ENCODE results near the gene TMEM115.

TMEM115 gene

GRCh38 chr3:50337175-50337861 lies 22.0 kb downstream of the TMEM115 start:
- peaks cover 16% of the 10 kb centered on the region for H3K36me3 ChIP-seq (ENCODE audit: insufficient read depth, low read depth, low read length)
- peak overlapping the region; percentile 7 for H3K27ac ChIP-seq (ENCODE audit: low read length)
- H3K4me3 ChIP-seq (ENCODE audit: low read length): peak overlapping the region; percentile 90
- peak overlapping the region; percentile 90; the same call in 1 of the 2 replicates for H3K9ac ChIP-seq (ENCODE audit: low read depth, low read length)
- peaks cover 46% of the 10 kb centered on the region for H3K27me3 ChIP-seq (ENCODE audit: insufficient read depth, low read length)
- H3K9me3 ChIP-seq (ENCODE audit: insufficient read depth, low read depth, low read length): no peaks in the 10 kb centered on the region
- H3K4me1 ChIP-seq (ENCODE audit: insufficient read depth, low read length): no peaks in the 10 kb centered on the region; the same call in 1 of the 2 replicates

DNA sequence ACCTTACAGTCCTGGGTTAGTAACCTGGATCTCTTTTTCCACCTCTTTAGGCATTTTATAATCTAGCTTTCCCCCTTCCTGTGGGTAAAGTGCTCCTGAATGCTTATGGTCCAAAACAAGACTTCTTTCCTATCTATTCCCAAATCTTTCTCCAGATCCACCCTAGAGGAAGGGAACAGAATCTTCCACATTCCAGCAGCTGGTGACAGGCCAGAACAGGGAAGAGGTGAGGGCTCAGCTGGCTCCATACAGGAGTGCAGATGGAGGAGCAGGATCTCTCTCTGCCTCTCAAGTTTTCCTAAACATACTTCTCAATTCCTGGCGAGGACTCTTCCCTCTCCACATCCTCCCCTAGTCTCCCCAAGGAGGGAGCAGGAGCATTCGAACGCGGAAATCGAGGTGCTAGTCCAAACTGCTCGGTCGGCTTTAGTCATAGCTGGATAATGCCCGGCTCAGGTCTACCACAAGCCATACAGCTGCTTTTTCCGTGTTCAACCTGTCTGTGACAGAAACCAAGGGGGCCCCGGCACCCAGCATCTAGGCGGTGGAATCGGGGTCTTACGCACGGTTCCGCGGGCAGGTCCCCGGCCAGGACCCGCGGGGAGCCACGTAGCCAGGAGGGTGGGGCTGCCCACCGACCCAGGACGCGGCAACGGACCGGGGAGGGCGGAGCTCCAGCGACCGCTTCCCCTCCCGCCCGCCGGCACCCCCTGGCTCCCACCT lies 22.7 kb downstream of the TMEM115 start:
- H3K9ac ChIP-seq (ENCODE audit: low read depth, low read length): peak overlapping the region; percentile 90
- peak overlapping the region; percentile 7 for H3K27ac ChIP-seq (ENCODE audit: low read length)
- H3K27me3 ChIP-seq (ENCODE audit: insufficient read depth, low read length): peaks cover 39% of the 10 kb centered on the region
- peaks cover 23% of the 10 kb centered on the region for H3K36me3 ChIP-seq (ENCODE audit: insufficient read depth, low read depth, low read length)
- H3K4me1 ChIP-seq (ENCODE audit: insufficient read depth, low read length): no peaks in the 10 kb centered on the region; the same call in 1 of the 2 replicates
- H3K4me3 ChIP-seq (ENCODE audit: low read length): peak overlapping the region; percentile 90
- H3K9me3 ChIP-seq (ENCODE audit: insufficient read depth, low read depth, low read length): no peaks in the 10 kb centered on the region

- H3K36me3 ChIP-seq (ENCODE audit: insufficient read depth, low read depth, low read length): peaks cover 44% of the 10 kb centered on the region
- no peak overlapping the region for H3K27ac ChIP-seq (ENCODE audit: low read length)
- H3K9ac ChIP-seq (ENCODE audit: low read depth, low read length): no peak overlapping the region
- H3K4me3 ChIP-seq (ENCODE audit: low read length): no peak overlapping the region
- no peaks in the 10 kb centered on the region; the same call in 1 of the 2 replicates for H3K4me1 ChIP-seq (ENCODE audit: insufficient read depth, low read length)
- H3K27me3 ChIP-seq (ENCODE audit: insufficient read depth, low read length): peaks cover 18% of the 10 kb centered on the region
- H3K9me3 ChIP-seq (ENCODE audit: insufficient read depth, low read depth, low read length): no peaks in the 10 kb centered on the region
Observed at GRCh38 chr3:50334339-50335075, 24.8 kb downstream of the TMEM115 start.

- Histone ChIP-seq H3K9ac (ENCODE audit: low read depth, low read length) (no peak overlapping the region), H3K27me3 (ENCODE audit: insufficient read depth, low read length) (peaks cover 12% of the 10 kb centered on the region), H3K36me3 (ENCODE audit: insufficient read depth, low read depth, low read length) (peaks cover 48% of the 10 kb centered on the region), H3K4me1 (ENCODE audit: insufficient read depth, low read length) (no peaks in the 10 kb centered on the region; the same call in 1 of the 2 replicates), H3K27ac (ENCODE audit: low read length) (no peak overlapping the region), H3K4me3 (ENCODE audit: low read length) (no peak overlapping the region), H3K9me3 (ENCODE audit: insufficient read depth, low read depth, low read length) (no peaks in the 10 kb centered on the region)
Observed at GRCh38 chr3:50333744-50334328, 25.5 kb downstream of the TMEM115 start.

DNA sequence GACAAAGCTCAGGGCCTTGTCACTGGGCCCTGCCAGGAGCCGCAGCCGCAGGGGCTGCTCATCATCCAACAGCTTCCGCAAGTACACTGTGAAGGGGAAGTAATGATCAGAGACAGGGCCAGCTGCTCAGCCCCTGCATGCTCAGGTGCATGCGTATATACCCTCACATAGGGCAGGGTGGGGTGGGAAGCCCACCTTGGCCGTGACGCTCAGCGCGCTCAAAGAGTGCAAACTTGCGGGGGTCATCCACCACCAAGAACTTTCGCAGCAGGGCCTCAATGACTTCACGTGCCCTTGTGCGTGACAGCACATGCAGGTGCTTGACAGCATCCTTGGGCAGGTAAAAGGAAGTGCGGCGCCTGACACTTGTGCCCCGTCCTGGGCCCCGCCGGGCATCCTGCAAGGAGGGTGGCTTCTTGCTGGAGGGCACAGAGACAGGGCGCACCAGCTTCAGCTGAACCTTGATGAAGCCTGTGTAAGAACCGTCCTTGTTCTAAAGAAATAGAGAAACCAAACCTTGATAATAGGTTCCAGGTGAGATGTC lies 27.9 kb downstream of the TMEM115 start:
- Histone ChIP-seq H3K9ac (ENCODE audit: low read depth, low read length) (no peak overlapping the region), H3K9me3 (ENCODE audit: insufficient read depth, low read depth, low read length) (no peaks in the 10 kb centered on the region), H3K36me3 (ENCODE audit: insufficient read depth, low read depth, low read length) (peaks cover 48% of the 10 kb centered on the region), H3K4me3 (ENCODE audit: low read length) (no peak overlapping the region), H3K4me1 (ENCODE audit: insufficient read depth, low read length) (no peaks in the 10 kb centered on the region; the same call in 1 of the 2 replicates), H3K27ac (ENCODE audit: low read length) (no peak overlapping the region), H3K27me3 (ENCODE audit: insufficient read depth, low read length) (no peaks in the 10 kb centered on the region)

GRCh38 chr3:50330330-50330729 lies 29.0 kb downstream of the TMEM115 start:
- H3K36me3 ChIP-seq (ENCODE audit: insufficient read depth, low read depth, low read length): peaks cover 56% of the 10 kb centered on the region
- H3K4me3 ChIP-seq (ENCODE audit: low read length): no peak overlapping the region
- no peaks in the 10 kb centered on the region for H3K27me3 ChIP-seq (ENCODE audit: insufficient read depth, low read length)
- no peak overlapping the region for H3K27ac ChIP-seq (ENCODE audit: low read length)
- H3K9ac ChIP-seq (ENCODE audit: low read depth, low read length): no peak overlapping the region
- H3K4me1 ChIP-seq (ENCODE audit: insufficient read depth, low read length): no peaks in the 10 kb centered on the region; the same call in 1 of the 2 replicates
- H3K9me3 ChIP-seq (ENCODE audit: insufficient read depth, low read depth, low read length): no peaks in the 10 kb centered on the region

DNA sequence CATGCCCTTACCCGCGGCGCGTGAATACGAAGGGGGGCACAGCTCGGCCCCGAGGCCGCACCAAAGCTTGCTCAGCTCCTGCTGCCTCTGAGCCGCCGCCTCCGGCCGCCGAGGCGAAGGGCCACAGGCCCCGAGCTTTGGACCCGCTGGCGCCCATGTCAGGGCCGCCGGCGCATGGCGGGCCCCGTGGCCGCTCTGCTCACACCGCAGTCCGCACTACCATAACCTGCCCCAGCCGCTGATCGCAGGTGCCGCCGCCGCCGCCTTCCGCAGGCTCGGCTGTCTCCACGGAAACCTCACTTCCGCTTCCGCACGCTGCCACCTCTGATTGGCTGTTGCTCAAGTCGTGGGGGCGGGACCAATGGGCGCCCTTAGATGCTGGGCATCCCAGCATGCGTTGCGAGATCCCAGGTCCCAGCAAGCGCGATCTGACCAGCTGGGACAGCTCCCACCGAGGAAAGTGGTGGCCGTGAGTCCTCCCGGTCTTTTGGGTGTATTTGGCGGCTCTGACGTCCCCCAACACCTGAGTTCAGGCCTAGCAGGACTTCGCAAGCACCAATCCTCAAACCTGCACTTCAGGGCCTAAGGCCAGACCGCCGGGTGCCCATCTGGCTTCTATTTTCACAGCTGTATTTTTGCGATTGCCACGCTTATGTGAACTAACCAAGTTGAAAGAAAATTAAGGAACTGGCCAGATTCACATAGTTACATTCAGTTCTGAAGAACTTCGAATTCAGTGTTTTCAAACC lies 31.2 kb downstream of the TMEM115 start, which contains the start of gene TUSC2:
Gene TUSC2 (minus strand): TSS at position 281 of the 749 bp plus-strand sequence. CDS start 124 bp downstream, at position 157.
- H3K36me3 ChIP-seq (ENCODE audit: insufficient read depth, low read depth, low read length): peaks cover 50% of the 10 kb centered on the region
- no peaks in the 10 kb centered on the region for H3K9me3 ChIP-seq (ENCODE audit: insufficient read depth, low read depth, low read length)
- peak within 1 kb of the TSS; percentile 90 for H3K4me3 ChIP-seq (ENCODE audit: low read length)
- H3K9ac ChIP-seq (ENCODE audit: low read depth, low read length): peak within 1 kb of the TSS; percentile 87
- H3K4me1 ChIP-seq (ENCODE audit: insufficient read depth, low read length): peaks cover 4% of the 10 kb centered on the region; the same call in 1 of the 2 replicates
- H3K27ac ChIP-seq (ENCODE audit: low read length): no peak within 1 kb of the TSS
- H3K27me3 ChIP-seq (ENCODE audit: insufficient read depth, low read length): no peaks in the 10 kb centered on the region

GRCh38 chr3:50327129-50327528 lies 32.2 kb downstream of the TMEM115 start:
- Histone ChIP-seq H3K4me3 (ENCODE audit: low read length) (peak overlapping the region; percentile 90), H3K9ac (ENCODE audit: low read depth, low read length) (peak overlapping the region; percentile 87), H3K9me3 (ENCODE audit: insufficient read depth, low read depth, low read length) (no peaks in the 10 kb centered on the region), H3K4me1 (ENCODE audit: insufficient read depth, low read length) (peaks cover 7% of the 10 kb centered on the region; the same call in 1 of the 2 replicates), H3K27me3 (ENCODE audit: insufficient read depth, low read length) (no peaks in the 10 kb centered on the region), H3K27ac (ENCODE audit: low read length) (no peak overlapping the region), H3K36me3 (ENCODE audit: insufficient read depth, low read depth, low read length) (peaks cover 45% of the 10 kb centered on the region)

GRCh38 chr3:50326182-50326541 lies 33.2 kb downstream of the TMEM115 start:
- H3K9me3 ChIP-seq (ENCODE audit: insufficient read depth, low read depth, low read length): no peaks in the 10 kb centered on the region
- H3K9ac ChIP-seq (ENCODE audit: low read depth, low read length): no peak overlapping the region
- no peaks in the 10 kb centered on the region for H3K27me3 ChIP-seq (ENCODE audit: insufficient read depth, low read length)
- H3K36me3 ChIP-seq (ENCODE audit: insufficient read depth, low read depth, low read length): peaks cover 36% of the 10 kb centered on the region
- H3K4me1 ChIP-seq (ENCODE audit: insufficient read depth, low read length): peaks cover 7% of the 10 kb centered on the region; the same call in 1 of the 2 replicates
- no peak overlapping the region for H3K27ac ChIP-seq (ENCODE audit: low read length)
- no peak overlapping the region for H3K4me3 ChIP-seq (ENCODE audit: low read length)

- Histone ChIP-seq H3K27me3 (ENCODE audit: insufficient read depth, low read length) (no peaks in the 10 kb centered on the region), H3K9me3 (ENCODE audit: insufficient read depth, low read depth, low read length) (no peaks in the 10 kb centered on the region), H3K4me3 (ENCODE audit: low read length) (no peak overlapping the region), H3K9ac (ENCODE audit: low read depth, low read length) (no peak overlapping the region), H3K4me1 (ENCODE audit: insufficient read depth, low read length) (peaks cover 7% of the 10 kb centered on the region; the same call in 1 of the 2 replicates), H3K27ac (ENCODE audit: low read length) (no peak overlapping the region), H3K36me3 (ENCODE audit: insufficient read depth, low read depth, low read length) (peaks cover 30% of the 10 kb centered on the region)
Observed at GRCh38 chr3:50325497-50326181, 33.7 kb downstream of the TMEM115 start.

Data from iPS-20b (cell line).